HG02981 (cell line): ENCODE results near the gene IL13.
A peak's percentile ranks its signal among the peaks of the same experiment; 100 is the strongest.

Experiments used
- ATAC-seq: cut with Tn5 transposase; IDR thresholded peaks from one replicate; pipeline ENCODE4 v1.9.1; 2021; ENCODE audit warnings: mild to moderate bottlenecking, moderate library complexity; ENCODE audit not compliant: unreplicated experiment

The IL13 gene

DNA sequence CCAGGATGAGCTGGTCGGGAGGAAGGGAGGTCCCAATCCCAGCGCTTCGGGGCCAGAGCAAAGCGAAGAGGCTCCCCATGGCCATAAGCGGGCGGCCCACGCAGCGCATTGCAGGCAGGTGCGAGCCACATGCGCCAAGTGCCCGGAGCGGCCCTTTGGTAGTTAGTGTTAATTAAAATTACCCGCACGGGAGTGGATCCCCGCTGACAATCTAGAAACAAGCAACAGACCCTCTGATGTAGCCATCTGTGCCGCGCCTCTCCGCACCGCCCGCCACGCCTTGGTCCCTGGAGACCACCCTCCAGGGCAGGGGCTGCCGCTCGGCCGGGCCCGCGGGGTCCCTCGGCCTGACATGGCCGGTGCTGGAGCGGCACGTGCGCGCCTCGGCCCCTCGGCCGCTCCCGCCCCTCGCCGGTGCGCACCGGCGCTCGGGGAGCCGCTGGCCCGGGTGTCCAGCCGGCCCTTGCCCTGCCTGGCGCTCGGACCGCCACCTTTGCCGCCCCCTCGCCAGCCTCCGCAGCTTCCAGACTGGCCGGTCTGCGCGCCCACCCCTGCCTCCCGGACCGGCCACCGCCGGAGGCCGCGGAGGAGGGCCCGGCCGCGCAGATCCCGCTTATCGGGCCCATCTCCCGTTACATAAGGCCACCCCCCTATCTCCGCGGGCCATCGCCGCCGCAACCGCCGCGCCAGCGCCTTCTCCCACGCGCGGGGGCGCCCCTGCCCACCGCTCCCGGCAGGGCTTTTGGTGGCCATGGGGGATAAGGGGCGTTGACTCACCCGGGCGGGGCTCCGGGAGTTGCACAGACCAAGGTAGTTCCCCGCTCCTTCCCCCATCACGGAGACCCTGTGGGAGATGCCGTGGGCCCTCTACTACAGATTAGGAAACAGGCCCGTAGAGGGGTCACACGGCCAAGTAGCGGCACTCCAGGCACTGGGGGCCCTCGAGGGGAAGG is 1.9 kb upstream of the IL13 start:
- no peak for ATAC-seq

GRCh38 chr5:132656774-132657355 is 1.1 kb upstream of the IL13 start:
- ATAC-seq, result no peak

- ATAC-seq, result no peak
Observed at GRCh38 chr5:132658381-132659302, 669 bp downstream of the IL13 start.

- ATAC-seq, result no peak
Observed at GRCh38 chr5:132659598-132660493, 1.9 kb downstream of the IL13 start.

DNA sequence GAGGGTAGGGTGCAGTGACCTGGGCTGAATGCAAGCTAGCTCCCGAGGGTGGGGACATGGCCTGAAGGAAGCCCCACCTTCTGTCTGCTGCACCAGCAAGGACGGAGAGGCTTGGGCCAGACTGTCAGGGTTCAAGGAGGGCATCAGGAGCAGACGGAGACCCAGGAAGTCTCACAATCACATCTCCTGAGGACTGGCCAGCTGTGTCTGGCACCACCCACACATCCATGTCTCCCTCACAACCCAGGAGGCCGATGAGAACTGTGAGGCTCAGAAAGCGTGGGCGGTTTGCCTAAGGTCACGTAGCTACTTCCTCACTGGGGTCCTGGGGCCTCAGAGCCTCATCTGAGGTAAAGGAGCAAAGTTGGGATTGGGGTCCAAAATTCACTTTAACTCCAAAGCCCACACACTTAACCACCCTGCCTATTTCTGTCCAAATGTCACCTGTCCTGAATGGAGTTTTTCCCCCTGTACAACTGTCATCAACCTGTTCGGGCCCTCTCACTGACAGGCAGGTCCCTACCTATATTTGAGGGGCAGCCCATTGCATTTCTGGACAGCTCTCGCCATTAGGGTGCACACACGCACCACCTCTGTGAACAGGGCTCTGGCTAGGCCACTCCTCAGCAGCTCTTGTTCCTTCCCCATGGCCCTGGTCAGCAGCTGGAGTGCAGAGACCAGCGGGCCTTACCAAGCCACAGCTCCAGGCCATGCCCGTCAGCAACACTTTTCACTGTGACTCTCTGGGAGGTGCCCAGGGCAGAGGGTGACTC is 3.4 kb downstream of the IL13 start:
- no peak for ATAC-seq

DNA sequence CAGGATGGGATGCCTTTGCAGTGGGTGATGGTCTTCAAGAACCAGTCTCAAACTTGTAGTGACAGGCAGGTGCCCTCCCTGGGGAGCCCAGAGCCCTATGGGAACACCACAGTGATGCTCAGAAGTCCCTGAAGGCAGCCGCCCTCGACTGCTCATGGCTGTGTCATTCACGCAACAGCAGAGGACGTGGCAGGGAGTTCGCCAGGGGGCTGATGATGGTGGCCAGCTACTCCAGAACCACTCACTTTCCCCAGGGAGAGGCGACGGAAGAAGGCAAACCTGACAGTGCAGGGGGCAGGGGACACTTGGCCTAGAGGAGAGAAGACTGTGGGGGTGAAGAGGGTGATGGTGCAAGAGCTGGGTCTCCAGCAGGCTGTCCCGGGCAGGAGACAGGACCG is 4.0 kb downstream of the IL13 start:
- ATAC-seq, result no peak

DNA sequence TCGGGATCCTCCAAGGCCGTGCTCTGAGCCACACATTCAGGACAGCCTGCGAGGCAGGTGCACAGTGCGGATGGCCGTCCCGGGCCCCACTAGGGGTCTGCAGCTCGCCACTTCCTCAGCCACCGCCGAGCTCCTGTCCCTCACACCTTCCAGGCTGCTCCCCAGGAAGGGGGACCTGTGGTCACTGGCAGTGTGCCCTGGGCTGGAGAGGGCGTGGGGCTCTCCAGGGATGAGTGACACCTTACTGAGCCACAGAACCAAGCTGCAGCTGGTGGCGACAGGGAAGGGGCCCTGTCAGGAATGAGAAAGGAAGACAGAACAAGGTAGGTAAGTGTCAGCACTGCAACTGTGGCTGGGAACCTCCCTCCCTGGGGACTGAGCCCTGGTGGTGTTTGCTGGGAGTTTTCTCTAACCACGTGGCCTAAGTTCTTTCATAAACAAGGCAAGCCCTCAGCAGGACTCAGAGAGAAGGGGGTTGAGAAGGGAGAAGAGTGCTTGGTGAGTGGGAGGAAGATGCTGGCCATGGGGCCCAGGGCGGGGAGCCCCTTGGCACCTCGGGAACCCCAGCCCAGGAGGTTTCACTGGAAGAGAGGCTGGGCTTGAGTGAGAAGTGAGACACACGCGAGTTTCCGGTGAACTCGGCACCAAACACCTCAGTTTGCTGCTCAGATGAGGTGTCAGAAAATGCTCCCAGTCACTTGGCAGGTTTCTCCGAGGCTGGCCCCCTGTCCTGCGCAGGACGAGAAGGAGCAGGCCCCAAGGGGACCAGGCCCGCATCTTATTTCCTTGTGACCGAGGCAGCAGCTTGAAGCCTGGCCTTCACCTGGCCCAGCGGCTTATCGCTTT is 5.2 kb downstream of the IL13 start:
- ATAC-seq, result peak; percentile 58

- peak; percentile 52 for ATAC-seq
Observed at GRCh38 chr5:132663771-132664695, 6.1 kb downstream of the IL13 start.

DNA sequence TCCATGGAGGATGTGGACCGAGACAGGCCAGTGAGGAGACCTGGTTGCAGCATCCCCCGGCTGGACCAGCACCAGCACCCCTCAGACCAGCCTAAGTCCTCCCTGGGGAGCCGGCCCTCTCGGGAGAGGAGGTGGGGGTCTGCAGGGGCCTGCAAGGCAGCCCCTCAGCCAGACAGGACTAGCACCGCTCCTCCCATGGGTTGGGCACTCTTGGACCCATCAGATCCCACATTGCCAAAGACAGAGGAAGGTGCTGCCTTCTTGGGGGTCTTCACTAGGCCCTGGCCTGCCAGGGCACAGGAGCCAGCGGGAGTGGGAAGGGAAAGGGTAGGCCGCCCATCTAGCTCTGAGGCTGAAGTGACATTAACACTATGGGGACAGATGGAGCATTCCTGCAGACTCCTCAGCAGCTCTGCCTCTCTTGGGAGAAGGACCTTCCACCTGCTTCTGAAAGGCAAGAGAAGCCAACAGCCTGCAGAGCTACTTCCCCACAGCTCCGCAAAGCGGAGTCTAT is 6.8 kb downstream of the IL13 start:
- no peak for ATAC-seq

DNA sequence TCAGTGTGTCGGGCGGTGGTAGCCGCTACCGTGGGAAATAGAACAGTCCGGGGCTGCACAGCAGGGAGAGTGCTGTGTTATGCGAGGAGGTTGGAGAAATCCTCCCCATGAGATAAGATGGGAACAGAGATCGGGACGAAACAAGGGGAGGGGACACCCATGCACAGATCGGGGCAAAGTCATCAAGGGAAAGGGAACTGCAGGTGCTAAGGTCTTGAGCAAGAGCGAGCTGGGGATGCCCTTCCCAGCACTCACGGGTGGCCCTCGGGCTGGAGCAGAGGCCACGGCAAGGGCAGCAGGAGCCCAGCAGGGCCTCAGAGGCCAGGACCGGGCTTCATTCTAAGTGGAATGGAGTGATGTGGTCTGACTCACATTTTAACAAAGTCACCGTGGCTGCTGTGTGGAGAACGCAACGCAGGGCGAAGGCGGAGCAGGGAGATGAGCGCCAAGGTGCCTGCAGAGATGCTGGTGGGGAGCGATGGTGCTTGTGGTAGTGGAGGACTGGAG is 7.7 kb downstream of the IL13 start:
- no peak for ATAC-seq

DNA sequence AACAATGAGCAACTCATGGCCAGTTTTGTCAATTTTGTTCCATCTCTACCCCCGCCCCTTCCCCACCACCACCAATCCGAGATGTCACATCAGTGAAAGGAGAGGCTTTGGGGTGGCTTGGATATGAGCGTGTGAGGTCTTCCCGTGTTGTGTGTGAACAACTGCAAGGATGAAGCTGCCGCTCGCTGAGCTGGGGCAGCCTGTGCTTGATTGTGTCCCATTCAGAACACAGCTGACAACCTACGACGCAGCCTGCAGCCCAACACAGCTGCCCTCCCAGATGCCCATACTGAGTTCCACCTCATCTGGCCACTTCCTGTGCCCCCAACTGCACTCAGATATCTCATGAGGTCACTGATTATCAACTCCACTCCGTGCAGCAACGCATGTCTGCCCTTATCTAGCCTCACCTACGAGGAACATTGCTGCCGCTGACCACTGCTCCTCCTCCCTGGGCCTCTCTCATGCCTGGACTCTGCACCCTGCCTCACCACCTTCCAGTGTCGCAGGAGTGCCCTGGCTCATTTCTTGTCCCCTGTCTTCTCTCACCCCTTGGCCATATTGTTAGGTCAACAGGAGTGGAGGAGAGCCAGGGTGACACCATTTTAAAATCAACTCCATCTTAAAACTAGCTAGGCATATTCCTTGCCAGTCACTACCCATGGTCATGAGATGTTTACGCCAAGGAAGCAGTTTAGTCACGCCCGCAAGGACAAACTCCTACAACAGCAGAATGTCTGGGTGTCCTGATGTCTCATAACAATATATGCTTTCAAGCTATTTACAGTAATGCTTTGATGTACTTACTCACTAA is 8.5 kb downstream of the IL13 start:
- no peak for ATAC-seq

DNA sequence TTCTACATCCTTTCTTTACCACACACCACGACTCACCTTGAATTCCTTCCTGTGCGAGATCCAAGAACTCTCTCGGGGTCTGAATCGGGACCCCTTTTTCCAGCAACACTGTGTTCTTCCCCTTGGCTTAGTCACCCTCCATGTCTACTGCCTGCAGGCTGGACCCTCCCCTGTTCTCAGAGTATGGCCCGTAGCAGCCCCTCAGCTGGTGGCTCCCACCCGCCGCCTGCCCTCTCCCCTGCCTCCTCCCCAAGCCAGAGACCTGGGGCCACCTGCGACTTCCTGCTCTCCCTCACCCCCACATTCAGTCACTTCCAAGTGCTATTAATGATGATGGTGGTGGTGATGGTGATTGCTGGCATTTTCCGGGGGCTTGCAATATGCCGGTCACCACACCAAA is 9.3 kb downstream of the IL13 start:
- no peak for ATAC-seq

DNA sequence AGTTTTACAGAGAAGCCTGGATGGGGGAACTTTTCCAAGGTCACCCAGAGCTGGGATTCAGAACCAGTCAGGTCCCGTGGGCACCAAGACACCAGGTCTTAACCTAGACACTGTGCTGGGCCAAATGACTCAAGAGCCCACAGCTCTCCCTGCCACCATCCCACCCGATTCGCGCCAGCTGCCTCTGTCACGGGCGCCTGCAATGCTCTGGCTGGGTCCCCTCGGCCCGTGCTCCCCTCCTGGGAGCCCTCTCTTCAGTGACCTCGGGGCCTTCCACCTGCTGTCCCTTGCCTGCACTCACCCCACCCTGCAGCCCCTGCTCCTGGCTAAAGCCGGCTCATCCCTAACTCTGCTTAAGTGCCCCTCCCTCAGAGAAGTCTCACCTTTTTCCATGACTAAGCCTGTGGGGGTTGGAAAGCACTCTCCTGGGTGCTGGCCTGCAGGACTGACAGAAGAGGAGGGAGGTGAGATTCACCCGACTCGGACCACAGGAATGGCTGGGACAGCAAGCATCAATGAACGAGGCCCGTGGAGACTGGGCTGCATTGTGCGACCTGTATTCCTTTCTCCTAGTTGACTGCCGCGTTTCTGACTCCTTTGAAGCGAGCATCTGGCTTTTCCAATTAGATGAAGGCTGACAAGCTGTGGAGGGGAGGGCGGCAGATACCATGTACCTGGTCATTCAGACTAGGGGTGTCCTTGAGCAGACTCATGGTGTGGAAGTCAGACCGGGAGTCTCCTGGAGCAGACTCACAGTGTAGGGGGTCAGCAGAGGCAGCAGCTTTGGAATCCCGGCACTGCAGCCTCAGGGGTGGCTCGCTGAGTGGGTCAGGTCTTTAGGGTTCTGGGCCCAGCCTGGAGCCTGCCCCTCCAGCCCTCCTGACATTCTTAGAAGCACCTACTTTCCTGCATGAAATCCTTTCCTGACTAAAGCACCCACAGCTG is 10.1 kb downstream of the IL13 start:
- no peak for ATAC-seq

DNA sequence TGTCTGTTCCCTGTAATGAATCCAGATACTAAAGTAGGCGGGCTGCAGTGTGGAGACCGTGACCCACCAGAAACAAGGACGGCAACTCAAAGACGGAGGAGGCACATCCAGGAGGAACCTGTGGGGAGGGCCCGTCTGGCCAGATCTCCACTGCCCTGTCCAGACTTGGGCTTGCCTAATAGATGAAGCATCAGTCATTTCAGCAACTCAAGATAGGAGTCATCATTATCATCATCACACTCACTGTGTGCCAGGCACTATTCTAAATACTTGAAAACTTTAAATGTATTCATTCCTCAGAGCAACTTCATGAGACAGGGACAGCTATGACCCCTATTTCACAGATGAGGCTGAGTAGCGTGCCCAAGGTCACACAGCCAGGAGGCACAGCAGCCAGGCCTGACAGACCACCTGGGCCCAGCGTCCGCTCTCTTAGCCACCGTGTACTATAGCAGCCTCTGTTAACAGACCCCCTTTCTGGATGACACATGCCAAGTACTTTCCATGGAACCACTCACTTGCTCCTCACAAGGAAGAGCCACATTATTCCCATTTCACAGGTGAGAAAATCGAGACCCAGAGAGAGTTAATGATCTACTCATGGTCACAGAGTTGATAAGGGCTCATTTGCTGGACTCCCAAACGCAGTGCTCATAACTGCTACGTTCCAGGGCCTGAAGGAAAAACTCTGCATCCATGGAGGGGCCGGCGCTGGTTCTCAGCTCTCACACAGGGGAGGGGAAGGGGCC is 10.9 kb downstream of the IL13 start:
- no peak for ATAC-seq

GRCh38 chr5:132669455-132669820 is 11.5 kb downstream of the IL13 start:
- ATAC-seq, result no peak
